Tibial nerve (tissue), 3 donors: ENCODE results near the gene RUFY2.

Experiments
- POLR2A ChIP-seq, 2 donors: fragments of 450-650 bp; IDR thresholded peaks; one replicate each; pipeline ENCODE4 v1.6.1; 2017; ENCODE audit warnings: antibody characterized with exemption in 2 of 2, mild to moderate bottlenecking in 2 of 2, moderate library complexity in 2 of 2
- TF ChIP-seq, protein P1 (sequence below), 5 experiments: fragments of 200-600 bp in 3 of 5; fragments of 450-650 bp in 2 of 5; sonication (generic) in 3 of 5; IDR thresholded peaks; one replicate each; pipeline ENCODE4 v1.5.1; 2016 to 2019; ENCODE audit warnings: antibody characterized with exemption in 5 of 5, mild to moderate bottlenecking in 3 of 5, moderate library complexity in 2 of 5

- TF ChIP-seq, protein P1, sequence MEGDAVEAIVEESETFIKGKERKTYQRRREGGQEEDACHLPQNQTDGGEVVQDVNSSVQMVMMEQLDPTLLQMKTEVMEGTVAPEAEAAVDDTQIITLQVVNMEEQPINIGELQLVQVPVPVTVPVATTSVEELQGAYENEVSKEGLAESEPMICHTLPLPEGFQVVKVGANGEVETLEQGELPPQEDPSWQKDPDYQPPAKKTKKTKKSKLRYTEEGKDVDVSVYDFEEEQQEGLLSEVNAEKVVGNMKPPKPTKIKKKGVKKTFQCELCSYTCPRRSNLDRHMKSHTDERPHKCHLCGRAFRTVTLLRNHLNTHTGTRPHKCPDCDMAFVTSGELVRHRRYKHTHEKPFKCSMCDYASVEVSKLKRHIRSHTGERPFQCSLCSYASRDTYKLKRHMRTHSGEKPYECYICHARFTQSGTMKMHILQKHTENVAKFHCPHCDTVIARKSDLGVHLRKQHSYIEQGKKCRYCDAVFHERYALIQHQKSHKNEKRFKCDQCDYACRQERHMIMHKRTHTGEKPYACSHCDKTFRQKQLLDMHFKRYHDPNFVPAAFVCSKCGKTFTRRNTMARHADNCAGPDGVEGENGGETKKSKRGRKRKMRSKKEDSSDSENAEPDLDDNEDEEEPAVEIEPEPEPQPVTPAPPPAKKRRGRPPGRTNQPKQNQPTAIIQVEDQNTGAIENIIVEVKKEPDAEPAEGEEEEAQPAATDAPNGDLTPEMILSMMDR (IDR thresholded peaks at IDR 0.05), result no peak
- TF ChIP-seq POLR2A (IDR thresholded peaks at IDR 0.05), result no peak
Measured at GRCh38 chr10:68342909-68343516, 64.1 kb downstream of the RUFY2 start.
